Stimulated activated CD4-positive, alpha-beta T cell treated with anti-CD3 and anti-CD28 coated beads, Interleukin-4, amount 100 ng/mL, for 48 hours (primary cell): ENCODE results near the gene NTN4.
A peak's percentile ranks its signal among the peaks of the same experiment; 100 is the strongest.
"Not testable (repeated sequence)": the region's sequence is repeated elsewhere in the genome, so short reads cannot be mapped to it uniquely, and the experiment has no call there.

Experiments
- DNase-seq, 2 donors: peaks; one replicate each; pipeline ENCODE4 v3.0.0-alpha.2; 2020; ENCODE audit warnings: low read depth in 2 of 2

The NTN4 gene

GRCh38 chr12:95712269-95712668, 78.3 kb downstream of the NTN4 start:
- DNase-seq: no peak

DNA sequence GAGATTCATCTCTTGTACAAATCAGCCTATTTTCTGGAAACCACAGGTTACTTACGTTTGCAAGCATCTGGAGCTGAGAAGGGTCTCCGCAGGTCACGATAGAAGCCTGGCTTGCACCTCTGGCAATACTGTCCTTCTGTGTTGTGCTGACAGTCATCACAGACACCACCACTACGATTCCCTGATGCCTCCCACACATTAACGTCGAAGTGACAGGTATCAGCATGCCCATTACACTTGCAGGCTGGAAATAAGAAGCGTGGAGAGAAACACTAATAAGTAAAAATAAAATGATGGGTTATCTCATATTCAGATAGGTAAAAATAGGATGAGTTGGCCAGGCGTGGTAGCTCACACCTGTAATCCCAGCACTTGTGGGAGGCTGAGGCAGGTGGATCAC, 80.2 kb downstream of the NTN4 start:
- DNase-seq: no peak

- DNase-seq: no peak
Observed at GRCh38 chr12:95709152-95709551, 81.4 kb downstream of the NTN4 start.

- DNase-seq: no peak
Observed at GRCh38 chr12:95705143-95705542, 85.4 kb downstream of the NTN4 start.

GRCh38 chr12:95703986-95704385, 86.6 kb downstream of the NTN4 start:
- DNase-seq: no peak

DNA sequence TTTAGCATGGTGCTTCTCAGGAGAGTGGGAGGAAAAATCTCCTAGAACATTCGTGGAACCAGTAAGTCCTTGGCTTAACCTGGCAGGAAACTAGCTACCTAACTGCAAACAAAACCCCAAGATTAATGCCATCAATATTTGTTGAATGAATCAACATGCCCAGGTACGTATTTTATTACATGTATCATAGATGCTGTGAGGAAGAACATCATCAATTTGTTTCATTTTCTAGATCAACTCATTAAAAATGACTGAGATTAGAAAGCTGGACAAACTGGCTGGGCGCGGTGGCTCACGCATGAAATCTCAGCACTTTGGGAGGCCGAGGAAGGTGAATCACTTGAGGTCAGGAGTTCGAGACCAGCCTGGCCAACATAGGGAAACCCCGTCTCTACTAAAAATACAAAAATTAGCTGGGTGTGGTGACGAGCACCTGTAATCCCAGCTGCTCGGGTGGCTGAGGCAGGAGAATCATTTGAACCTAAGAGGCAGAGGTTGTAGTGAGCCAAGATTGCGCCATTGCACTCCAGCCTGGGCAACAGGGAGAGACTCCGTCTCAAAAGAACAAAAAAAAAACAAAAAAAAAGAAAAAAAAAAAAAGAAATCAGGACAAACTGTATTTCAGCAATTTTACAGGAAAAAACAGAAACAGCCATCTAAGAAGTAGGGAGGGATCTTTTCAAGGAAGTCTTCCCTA, 88.7 kb downstream of the NTN4 start:
- DNase-seq: no peak

DNA sequence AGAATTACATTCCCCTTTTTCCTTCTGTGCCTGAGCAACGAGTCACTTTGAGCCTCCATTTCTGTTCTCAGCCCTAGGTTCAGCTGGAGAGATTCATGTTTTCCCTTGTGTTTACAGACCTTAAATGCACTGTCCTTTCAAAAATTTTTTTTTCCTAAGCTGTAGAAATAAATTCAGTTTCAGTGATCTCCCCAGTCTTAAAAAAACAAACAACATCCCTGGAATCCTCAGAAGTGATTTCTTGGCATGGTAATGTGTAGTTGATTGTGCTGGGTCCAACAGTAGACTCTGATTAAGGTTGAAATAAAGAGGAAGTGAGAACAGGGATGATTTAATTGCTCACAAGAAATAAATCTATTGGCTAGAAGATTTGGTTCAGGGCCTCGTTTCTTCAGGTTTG, 89.3 kb downstream of the NTN4 start:
- DNase-seq: no peak

- peak in 1 of 2 donors; percentile 3 for DNase-seq
Observed at GRCh38 chr12:95700316-95700785, 90.2 kb downstream of the NTN4 start.

GRCh38 chr12:95699579-95699978, 91.0 kb downstream of the NTN4 start:
- no peak for DNase-seq

GRCh38 chr12:95694136-95694535, 96.4 kb downstream of the NTN4 start:
- no peak for DNase-seq

DNA sequence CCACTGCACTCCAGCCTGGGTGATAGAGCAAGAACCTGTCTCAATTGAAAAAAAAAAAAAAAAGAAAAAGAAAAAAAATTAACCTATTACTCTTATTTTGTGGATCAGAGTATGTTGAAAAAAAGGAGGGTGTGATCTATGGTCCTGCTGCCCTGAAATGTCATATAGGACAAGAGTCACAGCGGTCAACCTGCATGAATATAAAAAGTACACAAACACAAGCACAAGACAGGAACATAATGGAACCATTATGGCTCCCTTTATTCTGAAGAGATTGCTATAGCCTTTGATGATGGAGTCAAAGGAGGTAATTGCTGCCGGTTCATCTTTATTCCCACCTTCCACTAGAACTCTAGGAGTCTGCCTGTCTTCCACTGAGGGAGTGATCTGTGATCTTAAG, 96.9 kb downstream of the NTN4 start:
- no peak for DNase-seq

DNA sequence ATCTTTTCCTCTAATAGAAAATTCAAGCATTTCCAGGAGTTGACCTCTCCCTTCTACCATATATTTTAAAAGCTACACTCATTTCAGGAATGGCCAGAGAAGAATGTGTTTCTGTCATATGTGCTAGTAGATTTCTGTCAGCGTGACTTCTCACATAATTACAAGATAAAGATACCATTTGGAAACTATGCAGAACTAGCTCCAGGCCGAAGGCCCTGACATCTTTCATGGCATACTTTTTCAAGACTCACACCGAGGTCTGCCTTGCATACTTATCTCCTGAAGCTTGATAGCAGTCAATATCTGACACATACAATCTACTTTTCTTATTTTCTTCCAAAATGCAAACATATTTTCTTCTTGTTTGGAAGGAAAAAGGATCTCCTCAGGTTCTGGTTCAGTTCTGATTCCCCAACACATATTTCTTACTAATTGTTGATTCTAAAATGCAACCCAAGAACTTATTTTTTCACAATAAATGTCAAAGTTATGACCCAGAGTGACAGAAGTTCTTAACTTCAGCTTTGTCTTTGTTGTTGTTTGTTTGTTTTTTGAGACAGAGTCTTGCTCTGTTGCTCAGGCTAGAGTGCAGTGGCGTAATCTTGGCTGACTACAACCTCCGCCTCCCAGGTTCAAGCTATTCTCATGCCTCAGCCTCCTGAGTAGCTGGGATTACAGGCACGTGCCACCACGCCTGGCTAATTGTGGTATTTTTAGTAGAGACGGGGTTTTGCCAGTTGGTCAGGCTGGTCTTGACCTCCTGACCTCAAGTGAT, 99.5 kb downstream of the NTN4 start:
- DNase-seq: no peak

DNA sequence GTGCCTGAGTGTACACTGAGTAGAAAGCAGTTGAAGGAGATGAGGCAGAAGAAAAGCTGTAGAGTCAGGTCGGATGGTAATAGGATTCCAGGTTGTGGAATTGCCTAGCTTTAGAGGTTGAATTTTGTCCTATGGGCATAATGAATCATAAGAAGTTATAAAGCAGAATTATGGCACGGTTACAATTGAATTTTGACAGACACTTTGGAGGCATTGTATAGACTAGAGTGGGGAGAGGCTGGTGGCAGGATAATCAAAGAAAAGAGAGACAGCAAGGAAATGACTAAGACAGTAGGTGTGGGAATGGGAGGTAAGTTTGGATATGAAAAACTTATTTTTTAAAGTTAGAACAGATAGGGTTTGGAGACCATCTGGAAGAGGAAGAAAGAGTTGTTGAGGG, 102.6 kb downstream of the NTN4 start:
- DNase-seq: no peak

- DNase-seq: no peak
Observed at GRCh38 chr12:95683418-95683817, 107.1 kb downstream of the NTN4 start.

DNA sequence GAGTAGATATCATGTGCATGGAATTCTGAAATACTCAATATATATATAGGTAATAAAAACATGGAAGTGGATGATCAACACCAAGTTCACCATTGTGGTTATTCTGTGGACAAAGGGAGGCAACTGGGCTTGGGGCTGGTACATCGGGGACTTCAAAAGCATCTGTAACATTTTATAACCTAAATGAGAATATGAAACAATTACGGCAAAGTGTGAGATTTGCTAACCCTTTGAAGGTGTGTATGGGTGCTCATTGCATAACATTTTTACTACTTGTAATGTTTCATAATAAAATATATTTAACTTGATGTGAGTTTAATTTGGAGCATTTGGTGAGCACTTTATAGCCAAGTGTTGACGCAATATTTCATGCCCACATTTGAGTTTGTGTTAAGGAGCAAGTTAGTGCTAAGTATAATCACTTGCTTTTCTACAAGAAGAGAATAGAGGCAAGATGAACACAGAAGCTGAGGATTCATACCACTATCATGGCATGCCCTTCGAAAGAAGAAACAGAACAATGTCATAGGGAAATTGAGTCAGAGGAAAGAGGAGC, 109.3 kb downstream of the NTN4 start:
- no peak for DNase-seq

DNA sequence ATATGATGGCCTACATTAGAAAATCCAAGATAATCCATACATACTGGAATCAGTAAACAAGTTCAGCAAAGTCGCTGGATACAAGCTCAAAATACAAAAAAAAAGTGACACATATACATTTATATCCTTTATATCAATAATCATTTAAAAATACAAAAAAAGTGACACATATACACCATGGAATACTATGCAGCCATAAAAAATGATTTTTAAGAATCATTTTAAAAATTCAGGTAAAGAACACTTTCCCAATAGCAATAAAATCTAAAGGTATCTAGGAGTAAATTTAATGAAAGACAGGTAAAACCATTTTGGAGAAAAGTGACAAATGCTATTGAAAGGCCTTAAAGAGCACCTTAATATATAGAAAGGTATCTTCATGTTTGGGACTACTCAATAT, 111.9 kb downstream of the NTN4 start:
- no peak for DNase-seq

DNA sequence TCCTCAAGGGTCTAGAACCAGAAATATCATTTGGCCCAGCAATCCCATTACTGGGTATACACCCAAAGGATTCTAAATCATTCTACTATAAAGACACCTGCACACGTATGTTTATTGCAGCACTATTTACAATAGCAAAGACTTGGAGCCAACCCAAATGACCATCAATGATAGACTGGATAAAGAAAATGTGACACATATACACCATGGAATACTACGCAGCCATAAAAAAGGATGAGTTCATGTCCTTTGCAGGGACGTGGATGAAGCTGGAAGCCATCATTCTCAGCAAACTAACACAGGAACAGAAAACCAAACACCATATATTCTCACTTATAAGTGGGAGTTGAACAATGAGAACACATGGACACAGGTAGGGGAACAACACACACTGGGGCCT, 112.8 kb downstream of the NTN4 start:
- DNase-seq: not testable (repeated sequence)

- DNase-seq: no peak
Observed at GRCh38 chr12:95674631-95675030, 115.9 kb downstream of the NTN4 start.

DNA sequence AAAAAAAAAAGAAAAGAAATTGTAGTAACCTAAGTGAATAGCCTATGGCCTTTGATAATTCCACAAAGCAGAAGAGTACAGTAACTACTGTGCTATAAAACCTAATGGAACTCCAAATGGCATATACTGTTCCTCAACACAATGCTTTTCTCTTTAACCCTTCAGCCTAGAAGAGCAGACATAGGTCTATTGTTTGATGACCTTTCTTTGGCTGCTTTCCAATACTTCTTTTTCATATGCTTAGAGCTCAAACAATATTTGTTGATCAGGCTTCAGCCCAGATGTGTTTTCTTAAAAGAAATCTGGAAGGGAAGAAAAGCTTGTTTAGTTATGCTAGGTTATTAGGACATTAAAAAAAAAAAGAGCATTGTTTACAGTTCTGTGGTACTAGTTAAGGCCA, 116.4 kb downstream of the NTN4 start:
- DNase-seq: no peak

DNA sequence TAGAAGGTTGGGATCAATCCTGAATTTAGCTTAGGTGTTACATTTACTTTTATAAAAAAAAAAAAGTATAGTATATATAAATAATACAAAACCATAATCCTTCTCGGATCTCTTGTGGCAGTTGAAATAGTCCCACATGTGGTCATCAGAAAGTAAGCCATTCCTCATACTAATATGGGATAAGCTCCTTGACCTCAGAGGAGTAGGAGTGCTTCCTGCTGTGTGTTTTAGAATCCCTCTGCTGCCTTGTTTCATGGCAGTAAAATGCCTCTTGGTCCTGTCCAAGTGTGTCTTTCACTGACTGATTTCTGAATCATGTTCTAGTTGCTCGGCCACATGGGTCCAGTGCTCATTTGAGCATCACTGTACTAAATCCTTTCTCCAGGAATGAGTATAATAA, 117.0 kb downstream of the NTN4 start:
- no peak for DNase-seq

DNA sequence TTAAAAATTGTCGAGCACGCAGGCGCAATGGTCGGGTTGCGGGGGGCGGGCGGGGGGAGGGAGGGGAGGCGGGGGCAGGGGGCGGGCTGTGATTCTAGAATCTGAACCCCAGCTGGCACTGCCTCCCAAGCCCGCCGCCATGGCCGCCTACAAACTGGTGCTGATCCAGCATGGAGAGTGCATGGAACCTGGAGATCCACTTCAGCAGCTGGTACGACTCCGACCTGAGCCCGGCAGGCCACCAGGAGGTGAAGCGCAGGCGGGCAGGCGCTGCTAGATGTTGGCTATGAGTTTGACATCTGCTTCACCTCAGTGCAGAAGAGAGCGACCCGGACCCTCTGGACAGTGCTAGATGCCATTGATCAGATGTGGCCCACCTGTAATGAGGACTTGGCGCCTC, 118.4 kb downstream of the NTN4 start:
- no peak for DNase-seq

GRCh38 chr12:95671265-95671664, 119.3 kb downstream of the NTN4 start:
- no peak for DNase-seq

DNA sequence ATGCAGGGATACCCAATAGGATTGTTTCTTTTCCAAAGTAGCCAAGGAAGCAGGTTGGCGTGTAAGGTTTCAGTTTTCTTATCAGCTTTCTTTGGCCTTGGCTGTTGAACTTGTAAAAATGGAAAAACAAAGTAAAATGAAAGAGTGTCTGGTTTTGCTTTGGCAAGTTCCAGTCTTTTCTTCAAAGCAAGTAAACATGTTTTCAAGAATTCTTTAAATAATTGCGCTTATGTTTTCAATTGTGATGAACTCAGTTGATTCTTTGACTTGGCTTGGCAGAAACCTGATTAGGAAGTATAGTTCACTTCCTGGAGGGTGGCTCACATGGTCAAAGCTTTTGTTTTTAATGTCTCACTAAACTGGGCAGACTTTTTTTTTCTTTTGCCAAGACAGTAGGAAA, 127.0 kb downstream of the NTN4 start:
- no peak for DNase-seq
